ENCODE measurements around the gene PKNOX1.

DNA sequence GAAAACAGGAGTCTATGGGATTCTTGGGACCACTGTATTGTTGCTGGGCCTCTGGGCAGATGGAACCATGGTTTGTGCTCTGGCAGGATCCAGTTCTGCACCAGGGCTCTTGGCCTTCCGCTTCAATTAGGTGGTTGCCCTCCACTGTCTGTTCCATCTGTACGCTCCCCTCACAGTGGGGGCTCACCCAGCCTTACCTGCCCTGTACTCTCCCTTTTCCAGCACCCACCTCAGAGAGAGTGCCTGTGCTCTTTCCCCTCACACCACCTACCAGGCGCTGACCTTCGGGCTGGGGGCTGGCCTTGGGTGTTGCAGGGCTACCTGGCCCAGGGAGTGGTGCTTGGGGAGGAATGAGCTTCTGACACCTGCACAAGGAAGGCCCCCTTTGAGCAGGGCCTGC is 7.5 kb downstream of the PKNOX1 start:
- no peak for TF ChIP-seq KLF6 (CRISPR knock-in tag; IDR thresholded peaks at IDR 0.05; ENCODE audit: borderline replicate concordance)
- TF ChIP-seq BHLHE40 (IDR thresholded peaks at IDR 0.05; ENCODE audit: low read length): no peak
- TF ChIP-seq ZNF75A (CRISPR knock-in tag; IDR thresholded peaks at IDR 0.05): no peak
- no peak for TF ChIP-seq ZBTB17 (CRISPR knock-in tag; IDR thresholded peaks at IDR 0.05)

Measured in K562 (cell line).